Measurements from ENCODE around the gene ADPGK. TPM values are rescaled to one million over a fixed set of nuclear protein-coding genes. Genes with fewer than 3 reads are reported as not detected.

Gene ADPGK
- total RNA-seq, 2 experiments from 2014 or later: 63.7 to 65.1 TPM

DNA sequence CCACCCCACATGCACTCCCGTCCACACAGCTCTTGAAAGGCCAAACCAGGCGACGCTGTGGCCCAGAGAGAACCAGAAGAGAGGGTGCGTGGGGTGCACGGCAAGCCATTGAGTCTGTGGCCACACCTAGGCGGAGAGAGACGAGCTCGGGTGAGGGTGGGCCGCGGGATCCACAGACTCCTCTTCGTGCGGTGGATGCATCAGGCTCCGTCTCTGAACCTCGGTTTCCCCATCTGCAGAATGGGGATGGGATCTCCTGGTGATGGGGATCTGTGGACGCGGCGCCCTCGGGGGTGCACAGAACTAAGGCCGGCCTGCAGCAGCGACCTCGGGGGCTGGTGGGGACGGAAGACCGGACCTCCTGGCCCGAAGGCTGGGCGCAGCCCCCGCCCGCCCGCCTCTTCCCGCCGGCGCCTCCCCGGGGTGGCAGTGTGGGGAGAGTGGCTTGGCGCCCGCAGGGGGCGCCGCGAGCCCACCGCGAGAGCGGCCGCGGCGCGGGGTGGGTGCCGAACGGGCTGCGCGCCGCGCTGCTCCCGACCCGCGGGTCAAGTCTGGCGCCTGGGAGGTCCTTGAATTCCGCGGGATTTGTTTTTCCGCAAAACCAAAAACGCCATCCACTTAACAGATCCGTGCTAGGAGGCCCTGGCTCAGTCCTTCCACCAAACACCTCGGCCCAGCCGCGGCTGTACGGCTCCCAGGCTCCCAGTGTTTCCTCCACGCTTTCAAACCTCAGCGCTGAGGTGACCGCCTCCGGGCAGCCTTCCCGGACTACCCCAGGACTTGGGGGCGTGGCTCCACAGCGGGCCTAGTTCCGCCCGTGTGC, 13.2 kb upstream of the ADPGK start:
- no peaks in the 10 kb centered on the region for H3K9me3 Mint-ChIP-seq
- ChIA-PET POLR2A (no interaction called here), CTCF (no interaction called here)
- peak; percentile 65 for TF ChIP-seq CTCF (IDR thresholded peaks at IDR 0.05)
- no peaks in the 10 kb centered on the region for H3K36me3 Mint-ChIP-seq (ENCODE audit: low read depth)
- H3K4me1 Mint-ChIP-seq (ENCODE audit: low read depth): peaks cover 9% of the 10 kb centered on the region
- H3K4me3 Mint-ChIP-seq: peak overlapping the region; percentile 72
- peak; percentile 33 for DNase-seq
- H3K27ac Mint-ChIP-seq: no peak overlapping the region
- intact Hi-C loops (cut with micrococcal nuclease): loop anchor here (5.0 kb wide), 1 partner anchor 281 kb away; no protein-coding TSS in a partner anchor
- peaks cover 39% of the 10 kb centered on the region for H3K27me3 Mint-ChIP-seq
- peak; percentile 84 for ATAC-seq

GRCh38 chr15:72796210-72796514, 12.6 kb upstream of the ADPGK start:
- no peak for ATAC-seq
- no peak overlapping the region for H3K27ac Mint-ChIP-seq
- peaks cover 9% of the 10 kb centered on the region for H3K4me1 Mint-ChIP-seq (ENCODE audit: low read depth)
- no peaks in the 10 kb centered on the region for H3K36me3 Mint-ChIP-seq (ENCODE audit: low read depth)
- DNase-seq: no peak
- intact Hi-C loops (cut with micrococcal nuclease): loop anchor here (5.0 kb wide), 1 partner anchor 281 kb away; no protein-coding TSS in a partner anchor
- CTCF ChIA-PET: interaction anchor here (2.5 kb wide), 1 partner anchor 74 kb away, joined by 10 read pairs; no protein-coding TSS in a partner anchor
- peaks cover 36% of the 10 kb centered on the region for H3K27me3 Mint-ChIP-seq
- POLR2A ChIA-PET: no interaction called here
- no peaks in the 10 kb centered on the region for H3K9me3 Mint-ChIP-seq
- peak overlapping the region; percentile 72 for H3K4me3 Mint-ChIP-seq
- TF ChIP-seq CTCF (IDR thresholded peaks at IDR 0.05): no peak

- Mint-ChIP-seq H3K9me3 (no peaks in the 10 kb centered on the region), H3K4me3 (no peak overlapping the region), H3K27me3 (peaks cover 23% of the 10 kb centered on the region), H3K27ac (no peak overlapping the region), H3K36me3 (ENCODE audit: low read depth) (no peaks in the 10 kb centered on the region), H3K4me1 (ENCODE audit: low read depth) (peaks cover 9% of the 10 kb centered on the region)
- ATAC-seq (no peak), DNase-seq (no peak)
- CTCF ChIA-PET: interaction anchor here (0.6 to 2.6 kb wide), 5 partner anchors 9 to 451 kb away, joined by 3 to 13 read pairs (median 3); no protein-coding TSS in a partner anchor
- intact Hi-C loops (cut with micrococcal nuclease): no loop called here
- TF ChIP-seq CTCF (IDR thresholded peaks at IDR 0.05): no peak
- POLR2A ChIA-PET: interaction anchor here (0.9 kb wide), 1 partner anchor 11 kb away, joined by 3 read pairs; the partner anchor contains the start of gene ADPGK
Observed at GRCh38 chr15:72793766-72794660, 10.5 kb upstream of the ADPGK start.

GRCh38 chr15:72792431-72792830, 8.9 kb upstream of the ADPGK start:
- TF ChIP-seq CTCF (IDR thresholded peaks at IDR 0.05): no peak
- ChIA-PET POLR2A (no interaction called here), CTCF (interaction anchor here (2.6 kb wide), 1 partner anchor 8 kb away, joined by 13 read pairs; no protein-coding TSS in a partner anchor)
- no peak overlapping the region for H3K27ac Mint-ChIP-seq
- DNase-seq: no peak
- ATAC-seq: no peak
- intact Hi-C loops (cut with micrococcal nuclease): no loop called here
- no peaks in the 10 kb centered on the region for H3K9me3 Mint-ChIP-seq
- peaks cover 9% of the 10 kb centered on the region for H3K4me1 Mint-ChIP-seq (ENCODE audit: low read depth)
- no peak overlapping the region for H3K4me3 Mint-ChIP-seq
- peaks cover 20% of the 10 kb centered on the region for H3K27me3 Mint-ChIP-seq
- no peaks in the 10 kb centered on the region for H3K36me3 Mint-ChIP-seq (ENCODE audit: low read depth)
